LHCN-M2 (cell line): ENCODE measurements around the gene CCDC106. TPM values are rescaled to one million over a fixed set of nuclear protein-coding genes. Genes with fewer than 3 reads are reported as not detected.

Experiments used
- DNase-seq: peaks from one replicate; pipeline ENCODE4 v3.0.0-alpha.2; 2012; ENCODE audit warnings: low read depth
- total RNA-seq: library from RNA; depleted of rRNA; stranded (reverse); fragments of >200 nt; gene quantifications from 2 replicates; pipeline ENCODE4 v1.2.3, GENCODE V29; 2014

The CCDC106 gene
- total RNA-seq, 1 experiment from 2014 or later, result 15.3 TPM

GRCh38 chr19:55667958-55668357, 19.9 kb downstream of the CCDC106 start:
- no peak for DNase-seq

DNA sequence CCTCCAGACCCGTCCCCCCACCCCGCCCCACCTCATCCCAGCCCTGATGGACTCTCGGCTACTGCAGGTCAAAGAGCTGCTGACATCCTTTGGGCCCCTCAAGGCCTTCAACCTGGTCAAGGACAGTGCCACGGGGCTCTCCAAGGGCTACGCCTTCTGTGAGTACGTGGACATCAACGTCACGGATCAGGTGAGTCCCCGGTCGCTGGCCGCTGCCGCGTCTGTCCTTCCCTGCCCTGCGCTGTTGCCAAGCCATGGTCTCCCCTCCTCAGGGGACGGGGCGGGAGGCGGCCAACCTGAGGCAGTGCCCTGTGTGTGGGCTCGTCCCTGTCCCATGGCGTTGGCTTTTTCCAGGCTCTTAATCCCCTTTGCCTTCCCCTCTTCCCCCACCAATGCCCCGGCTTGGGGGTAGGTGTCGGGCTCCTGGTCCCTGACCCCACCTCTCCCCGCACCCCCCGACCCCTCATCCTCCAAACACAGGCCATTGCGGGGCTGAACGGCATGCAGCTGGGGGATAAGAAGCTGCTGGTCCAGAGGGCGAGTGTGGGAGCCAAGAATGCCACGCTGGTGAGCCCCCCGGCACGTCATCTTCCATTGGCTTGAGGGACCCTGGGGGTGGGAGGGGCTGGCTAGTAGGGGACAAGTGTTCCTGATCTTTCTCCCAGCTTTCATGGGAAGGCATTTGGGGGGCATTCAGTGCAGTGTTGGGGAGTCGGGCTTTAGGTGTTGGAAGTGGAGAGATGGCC, 20.8 kb downstream of the CCDC106 start:
- DNase-seq, result no peak

DNA sequence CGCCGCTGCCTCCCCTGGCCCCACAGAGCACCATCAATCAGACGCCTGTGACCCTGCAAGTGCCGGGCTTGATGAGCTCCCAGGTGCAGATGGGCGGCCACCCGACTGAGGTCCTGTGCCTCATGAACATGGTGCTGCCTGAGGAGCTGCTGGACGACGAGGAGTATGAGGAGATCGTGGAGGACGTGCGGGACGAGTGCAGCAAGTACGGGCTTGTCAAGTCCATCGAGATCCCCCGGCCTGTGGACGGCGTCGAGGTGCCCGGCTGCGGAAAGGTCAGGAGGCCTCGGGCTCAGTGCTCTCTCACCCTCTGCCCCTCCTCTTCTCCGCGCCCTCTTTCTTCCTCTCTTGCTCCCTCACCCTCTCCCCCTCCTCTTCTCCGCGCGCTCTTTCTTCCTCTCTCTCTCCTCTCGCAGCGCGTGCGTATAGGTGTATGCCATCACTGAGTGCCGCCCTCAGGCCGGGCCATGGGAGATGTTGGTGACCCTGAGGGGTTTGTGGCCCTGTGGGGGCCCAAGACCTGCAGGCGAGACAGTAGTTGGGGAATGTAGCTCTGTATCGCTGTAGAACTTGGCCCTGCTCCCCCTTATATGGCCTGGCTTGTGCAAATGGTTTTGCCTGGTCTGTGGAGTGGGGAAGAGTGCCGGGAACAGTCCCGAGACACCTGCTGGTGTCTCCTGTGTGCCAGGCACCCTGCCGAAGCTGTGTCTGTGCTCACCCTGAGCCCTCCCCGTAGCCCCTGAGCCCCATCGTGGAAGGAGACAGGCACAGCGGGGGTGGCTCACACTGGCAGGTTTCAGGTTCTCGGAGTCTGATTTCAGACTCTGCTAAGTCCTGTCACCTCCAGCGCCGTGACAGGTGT, 21.6 kb downstream of the CCDC106 start:
- DNase-seq, result no peak

- no peak for DNase-seq
Measured at GRCh38 chr19:55670280-55671053, 22.5 kb downstream of the CCDC106 start.

DNA sequence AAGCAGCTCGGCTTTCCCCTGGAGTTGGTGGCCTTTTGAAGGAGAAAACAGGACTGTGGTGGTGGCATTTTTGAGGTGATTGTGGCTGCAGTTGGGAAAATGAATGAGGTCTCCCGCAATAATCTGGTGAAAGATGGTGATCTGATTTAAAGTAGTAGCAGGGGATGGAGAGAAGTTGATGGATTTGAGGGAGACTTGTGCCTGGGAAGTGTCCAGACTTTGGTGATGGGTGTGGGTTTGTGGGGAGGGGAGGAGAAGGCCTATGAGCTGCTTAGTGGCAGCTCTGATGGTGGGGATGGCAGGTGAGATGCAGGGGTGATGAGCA, 23.0 kb downstream of the CCDC106 start:
- DNase-seq, result no peak

- DNase-seq, result peak; percentile 60
Measured at GRCh38 chr19:55672418-55672817, 24.4 kb downstream of the CCDC106 start.

DNA sequence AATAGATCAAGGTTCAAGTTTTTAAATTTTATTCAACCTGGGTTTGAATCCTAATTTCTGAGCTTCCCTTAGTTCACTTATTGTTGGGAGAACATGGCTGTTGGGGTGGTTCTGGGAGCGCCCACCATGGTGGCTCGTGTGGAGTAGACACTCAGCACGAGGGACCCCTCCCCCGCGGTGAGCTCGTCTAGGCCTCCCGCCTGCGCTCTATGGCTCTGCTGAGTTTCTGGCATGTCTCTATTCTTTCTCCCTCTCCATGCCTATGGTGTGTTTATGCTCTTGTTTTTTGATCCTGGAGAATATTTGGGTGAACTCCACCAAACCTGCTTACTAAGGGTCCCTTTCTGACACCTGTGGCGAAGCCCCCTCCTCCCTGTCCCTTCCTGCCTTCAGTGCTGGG, 25.5 kb downstream of the CCDC106 start:
- no peak for DNase-seq

DNA sequence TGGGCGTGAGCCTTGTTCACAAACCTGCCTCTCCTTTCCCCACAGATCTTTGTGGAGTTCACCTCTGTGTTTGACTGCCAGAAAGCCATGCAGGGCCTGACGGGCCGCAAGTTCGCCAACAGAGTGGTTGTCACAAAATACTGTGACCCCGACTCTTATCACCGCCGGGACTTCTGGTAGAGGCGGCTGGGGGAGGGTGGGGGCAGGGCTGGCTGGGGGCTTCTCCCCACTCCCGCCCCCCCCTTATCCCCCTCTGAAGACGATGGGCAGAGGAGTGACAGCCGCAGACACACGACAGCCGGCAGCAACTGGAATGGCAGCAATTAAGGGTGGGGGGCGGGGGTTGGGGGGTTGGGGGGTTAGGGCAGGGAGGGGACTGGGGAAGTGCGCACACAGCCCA, 25.9 kb downstream of the CCDC106 start:
- no peak for DNase-seq

- DNase-seq, result no peak
Measured at GRCh38 chr19:55674459-55674840, 26.4 kb downstream of the CCDC106 start.

DNA sequence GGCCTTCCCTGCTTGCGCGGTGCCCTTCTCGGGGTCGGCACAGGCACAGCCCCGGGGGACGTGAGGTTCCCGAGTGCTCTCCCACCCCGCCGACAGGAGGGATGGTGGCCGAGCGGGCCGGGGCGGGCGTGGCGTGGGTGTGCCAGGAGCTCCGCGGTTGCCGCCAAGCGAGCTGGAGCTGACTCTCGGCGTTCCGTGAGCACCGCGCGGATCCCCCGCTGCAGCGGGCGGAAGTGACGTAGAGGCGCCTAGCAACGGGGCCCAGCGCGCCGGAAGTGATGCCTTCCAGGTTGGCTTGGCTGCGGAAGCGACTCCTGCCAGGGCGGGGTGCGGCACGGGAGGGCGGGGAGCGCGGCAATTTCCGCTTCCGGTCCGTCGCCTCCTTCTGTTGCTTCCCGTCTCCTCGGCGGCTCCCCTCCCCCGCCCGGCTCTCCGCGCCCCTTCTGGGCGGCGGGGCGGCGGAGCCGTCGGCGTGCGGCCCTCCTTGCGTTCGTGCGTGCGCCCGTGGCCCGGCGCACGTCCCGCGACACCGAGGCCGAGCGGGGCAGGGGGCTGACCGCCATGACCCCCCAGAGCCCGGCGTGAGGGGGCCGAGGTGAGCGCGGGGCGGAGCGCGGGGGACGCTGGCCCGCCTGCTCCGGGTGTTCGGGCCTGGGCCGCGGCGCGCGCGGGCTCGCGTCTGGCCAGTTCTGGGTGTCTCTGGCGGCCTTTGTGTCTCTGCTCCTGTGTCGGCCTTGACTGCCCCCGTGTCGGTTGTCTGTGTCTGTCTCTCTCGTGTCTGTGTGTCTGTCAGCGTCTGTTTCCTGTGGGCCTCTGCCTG, 27.0 kb downstream of the CCDC106 start, which contains the start of gene EPN1:
TSS of gene EPN1 (plus strand) at position 386 of the 820 bp plus-strand sequence. CDS start 3,402 bp downstream, outside the sequence.
- DNase-seq, result peak; percentile 93

DNA sequence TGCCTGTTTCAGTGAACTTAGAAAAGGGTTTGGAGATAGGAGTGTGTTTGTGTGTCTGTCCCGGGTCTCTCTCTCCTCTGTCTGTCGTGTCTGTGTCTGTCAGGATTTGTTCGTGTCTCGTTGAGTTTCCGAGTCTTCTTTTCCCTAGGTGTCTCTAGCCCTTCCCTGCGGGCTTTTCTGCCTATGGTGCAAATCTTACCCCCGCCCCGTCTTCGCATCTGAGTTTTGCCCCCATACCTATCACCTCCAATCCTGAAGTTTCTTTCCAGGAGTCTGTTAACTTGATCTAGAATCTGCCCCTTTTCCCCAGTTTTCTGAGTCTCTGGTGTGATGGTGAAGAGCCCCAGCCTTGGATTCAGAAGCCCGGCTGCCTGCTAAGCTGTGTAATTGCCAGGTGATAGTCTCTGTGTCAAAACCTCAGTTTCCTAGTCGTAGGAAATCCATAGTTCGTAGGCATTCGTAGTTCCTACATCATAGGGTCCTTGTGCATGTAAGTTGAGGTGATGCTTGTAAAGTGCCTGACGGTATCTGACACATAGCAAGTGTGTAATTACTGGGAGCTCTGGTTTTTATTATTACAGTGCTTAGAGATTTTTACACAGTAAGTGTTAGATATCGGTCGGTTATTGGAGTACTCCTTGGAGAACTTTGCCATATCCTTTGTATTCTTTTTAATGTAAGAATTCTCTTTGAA, 27.8 kb downstream of the CCDC106 start:
- DNase-seq, result no peak

GRCh38 chr19:55676383-55676782, 28.4 kb downstream of the CCDC106 start:
- DNase-seq, result peak; percentile 26

DNA sequence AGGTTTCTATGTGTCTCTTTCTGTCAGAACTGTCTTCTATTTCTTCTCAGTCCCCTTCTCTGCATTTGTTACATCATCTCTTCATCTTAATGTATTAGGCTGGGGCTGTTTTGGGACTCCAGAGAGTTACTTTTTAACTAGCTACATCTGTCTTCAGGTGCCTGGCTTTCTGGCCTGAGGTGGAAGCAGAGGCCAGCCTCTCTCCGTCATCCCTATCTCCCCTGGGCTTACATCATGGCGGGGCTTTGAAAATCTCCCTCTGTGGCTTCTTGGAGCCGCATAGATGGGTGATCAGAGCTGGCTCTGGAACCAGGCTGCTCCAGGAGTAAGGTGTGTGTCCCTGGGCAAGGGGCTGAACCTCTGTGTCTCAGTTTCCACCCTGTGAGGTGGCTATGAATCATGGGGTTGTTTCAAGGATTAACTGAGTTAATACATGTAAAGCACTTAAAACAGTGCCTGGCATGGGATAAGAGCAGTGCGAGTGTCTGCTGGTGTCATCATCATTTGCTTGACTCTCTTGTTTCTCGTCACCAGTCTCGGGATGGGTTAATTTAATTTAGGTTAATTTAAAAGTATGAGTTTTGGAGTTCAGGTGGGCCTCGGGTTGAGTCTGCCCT, 29.0 kb downstream of the CCDC106 start:
- DNase-seq, result no peak

DNA sequence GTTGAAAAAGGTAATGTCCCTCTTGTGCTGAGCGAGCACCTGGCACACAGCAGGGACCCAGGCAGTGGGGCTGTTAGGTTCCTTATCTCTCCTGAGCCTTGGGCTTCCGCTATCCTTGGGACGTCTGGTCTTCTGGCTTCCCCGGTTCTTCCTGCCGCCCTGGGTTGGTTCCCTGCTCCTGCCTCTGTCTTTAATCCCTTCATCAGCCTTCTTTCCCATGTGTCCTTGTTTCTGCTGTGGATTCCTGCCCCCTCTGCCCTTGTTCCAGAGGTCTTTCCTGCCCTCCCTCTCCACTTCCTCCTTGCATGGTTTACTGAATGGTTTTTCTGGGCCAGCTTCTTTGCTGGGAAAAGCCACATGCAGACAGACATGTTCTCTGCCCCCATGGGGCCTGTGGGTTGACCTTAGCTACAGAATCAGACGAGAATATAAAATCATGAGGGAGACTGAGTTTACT, 29.6 kb downstream of the CCDC106 start:
- DNase-seq, result no peak

GRCh38 chr19:55678121-55678671, 30.2 kb downstream of the CCDC106 start:
- no peak for DNase-seq

DNA sequence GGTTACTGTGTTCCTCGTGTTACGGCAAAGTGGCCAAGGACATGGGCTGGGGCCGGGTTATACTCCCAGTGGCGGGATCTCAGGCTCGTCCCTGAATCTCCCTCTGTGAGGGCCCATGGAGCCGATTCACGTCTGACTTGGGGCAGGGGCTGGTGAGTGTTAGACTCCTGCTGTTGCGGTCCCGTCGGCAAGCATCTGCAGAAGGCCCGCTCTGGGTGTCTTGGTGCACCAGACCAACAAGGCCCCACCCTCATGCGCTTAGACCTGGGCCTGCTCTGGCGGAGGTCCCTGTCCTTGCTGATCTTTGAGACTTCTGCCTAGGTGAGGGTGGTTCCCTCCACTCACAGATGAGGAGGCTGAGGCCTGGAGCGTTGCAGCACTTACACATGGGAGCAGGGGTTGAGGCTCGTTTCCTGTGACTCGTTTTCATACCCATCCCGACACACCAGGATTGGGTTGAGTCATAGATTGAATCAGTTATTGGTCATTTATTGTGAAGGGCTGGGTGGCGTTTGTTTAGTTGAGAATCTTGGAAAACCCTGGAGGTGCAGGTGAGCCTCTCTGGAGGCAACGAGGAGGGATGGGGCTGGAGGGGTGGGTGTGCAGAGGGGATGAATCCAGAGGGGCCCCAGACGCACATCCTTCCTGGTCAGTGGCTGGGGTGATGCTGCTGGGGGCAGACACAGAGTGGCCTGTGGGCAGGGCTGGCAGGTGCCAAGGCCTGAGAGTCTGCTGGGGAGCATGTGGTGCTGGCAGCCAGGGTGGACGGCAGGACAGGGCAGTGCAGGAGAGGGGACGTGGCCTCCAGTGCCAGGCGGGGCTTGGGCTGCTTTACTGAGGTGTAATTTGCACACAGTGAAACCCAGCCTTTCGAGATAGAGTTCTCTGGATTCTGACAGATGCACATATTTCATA, 31.6 kb downstream of the CCDC106 start:
- no peak for DNase-seq

GRCh38 chr19:55680339-55681130, 32.5 kb downstream of the CCDC106 start:
- no peak for DNase-seq
